ENCODE results near the gene MLPH. TPM values are rescaled to one million over a fixed set of nuclear protein-coding genes. Genes with fewer than 3 reads are reported as not detected.

MLPH gene
- total RNA-seq, 1 donor from 2014 or later = 423 TPM

DNA sequence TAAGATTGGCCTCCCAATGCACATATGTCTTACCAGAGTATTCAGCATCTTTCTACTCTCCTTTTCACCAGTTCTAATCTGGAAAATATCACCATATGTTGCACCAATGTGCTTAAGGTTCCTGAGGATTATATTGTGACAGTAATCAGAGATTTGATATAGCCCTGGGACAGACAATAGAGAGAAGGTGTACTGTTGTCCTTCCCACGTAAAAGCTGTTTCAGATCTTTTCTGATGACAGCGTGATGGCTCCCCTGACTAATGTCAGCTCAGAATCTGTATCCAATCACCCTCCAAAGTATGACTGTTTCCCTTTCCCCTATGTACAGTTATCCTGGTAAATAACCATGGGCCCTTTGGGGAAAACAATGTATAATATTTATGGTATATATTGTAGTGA, 9.0 kb upstream of the MLPH start:
- intact Hi-C loops (cut with DNase I) = no loop called here
- no peaks in the 10 kb centered on the region for H3K36me3 ChIP-seq
- ATAC-seq = no peak
- H3K27ac ChIP-seq = no peak overlapping the region
- DNase-seq = no peak
- no peak for TF ChIP-seq CTCF (IDR thresholded peaks at IDR 0.05)
- peaks cover 42% of the 10 kb centered on the region for H3K4me1 ChIP-seq
- H3K27me3 ChIP-seq = no peaks in the 10 kb centered on the region
- no peak overlapping the region for H3K4me3 ChIP-seq
- no peaks in the 10 kb centered on the region for H3K9me3 ChIP-seq

DNA sequence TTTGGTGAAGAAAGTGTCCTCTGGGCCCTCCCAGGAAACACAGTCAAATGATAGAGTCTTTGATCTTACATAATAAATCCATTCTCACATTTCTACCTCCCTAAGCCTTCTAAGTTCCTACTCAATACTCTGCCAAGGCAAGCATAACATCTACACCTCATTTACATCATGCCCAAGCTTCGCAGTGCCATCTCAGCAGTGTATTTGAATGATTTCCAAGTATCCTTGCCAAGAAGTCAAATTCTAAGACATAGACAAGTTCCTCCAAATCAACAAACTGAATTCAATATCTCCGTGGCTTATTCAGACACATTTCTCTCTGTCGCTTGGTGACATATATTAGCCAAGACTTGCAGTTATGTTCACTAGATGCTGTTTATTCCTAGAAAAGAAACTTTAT, 8.1 kb upstream of the MLPH start:
- intact Hi-C loops (cut with DNase I) = no loop called here
- Histone ChIP-seq H3K27me3 (no peaks in the 10 kb centered on the region), H3K9me3 (no peaks in the 10 kb centered on the region), H3K27ac (no peak overlapping the region), H3K36me3 (no peaks in the 10 kb centered on the region), H3K4me3 (no peak overlapping the region), H3K4me1 (peaks cover 40% of the 10 kb centered on the region)
- ATAC-seq (no peak), DNase-seq (no peak)
- TF ChIP-seq CTCF (IDR thresholded peaks at IDR 0.05) = no peak

DNA sequence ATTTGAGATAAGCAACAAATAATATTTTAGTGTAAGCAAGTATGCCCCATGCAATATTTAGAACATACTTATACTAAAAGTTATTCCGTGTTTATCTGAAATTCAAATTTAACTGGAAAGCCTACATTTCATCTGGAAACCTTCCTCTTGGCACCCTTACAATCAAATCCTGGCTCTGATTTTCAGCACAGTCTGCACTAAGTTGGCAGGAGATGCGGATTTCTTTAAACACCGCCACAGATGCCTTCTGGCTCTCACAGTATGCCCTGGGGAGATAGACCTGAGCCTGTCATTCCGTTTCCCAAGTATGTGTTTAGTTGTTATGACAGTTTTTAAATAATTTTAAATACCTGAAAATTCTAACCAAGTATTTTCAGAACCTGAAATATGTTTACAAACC, 7.3 kb upstream of the MLPH start:
- ATAC-seq (no peak), DNase-seq (no peak)
- Histone ChIP-seq H3K27me3 (no peaks in the 10 kb centered on the region), H3K4me1 (peaks cover 34% of the 10 kb centered on the region), H3K27ac (no peak overlapping the region), H3K4me3 (no peak overlapping the region), H3K36me3 (no peaks in the 10 kb centered on the region), H3K9me3 (no peaks in the 10 kb centered on the region)
- TF ChIP-seq CTCF (IDR thresholded peaks at IDR 0.05) = no peak
- intact Hi-C loops (cut with DNase I) = no loop called here

DNA sequence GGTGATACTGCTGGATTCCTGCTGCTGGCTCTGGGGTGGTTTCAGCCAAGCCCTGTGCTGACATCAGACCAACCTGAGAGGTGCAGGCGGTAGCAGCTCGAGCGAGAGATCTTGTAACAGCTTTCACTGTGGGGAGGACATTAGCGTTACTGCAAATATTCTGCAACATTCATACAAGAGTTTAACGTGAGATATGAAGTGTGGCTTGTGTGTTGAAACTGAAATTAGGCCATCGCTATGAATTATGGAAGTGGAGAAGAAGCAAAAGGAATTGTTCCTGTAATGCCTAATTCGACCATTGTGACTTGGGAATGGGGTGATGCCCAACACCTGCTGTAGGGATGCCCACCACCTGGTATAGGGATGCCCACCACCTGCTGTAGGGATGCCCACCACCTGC, 6.5 kb upstream of the MLPH start:
- H3K36me3 ChIP-seq = no peaks in the 10 kb centered on the region
- DNase-seq (peak; percentile 43), ATAC-seq (no peak)
- no peaks in the 10 kb centered on the region for H3K9me3 ChIP-seq
- H3K27me3 ChIP-seq = no peaks in the 10 kb centered on the region
- H3K4me3 ChIP-seq = no peak overlapping the region
- H3K4me1 ChIP-seq = peaks cover 34% of the 10 kb centered on the region
- no peak for TF ChIP-seq CTCF (IDR thresholded peaks at IDR 0.05)
- no peak overlapping the region for H3K27ac ChIP-seq
- intact Hi-C loops (cut with DNase I) = no loop called here

- intact Hi-C loops (cut with DNase I) = no loop called here
- ATAC-seq (no peak), DNase-seq (no peak)
- Histone ChIP-seq H3K9me3 (no peaks in the 10 kb centered on the region), H3K4me1 (peaks cover 29% of the 10 kb centered on the region), H3K27me3 (no peaks in the 10 kb centered on the region), H3K27ac (no peak overlapping the region), H3K36me3 (no peaks in the 10 kb centered on the region), H3K4me3 (no peak overlapping the region)
- no peak for TF ChIP-seq CTCF (IDR thresholded peaks at IDR 0.05)
Observed at GRCh38 chr2:237480988-237481525, 6.0 kb upstream of the MLPH start.

- peak; percentile 88 for ATAC-seq
- H3K4me1 ChIP-seq = peaks cover 23% of the 10 kb centered on the region
- H3K27ac ChIP-seq = peak overlapping the region; percentile 92
Observed at GRCh38 chr2:237482485-237482884, 4.6 kb upstream of the MLPH start.

More at GRCh38 chr2:237482485-237482884, 4.6 kb upstream of the MLPH start:
- intact Hi-C loops (cut with DNase I) = no loop called here
- DNase-seq = peak; percentile 94
- peaks cover 5% of the 10 kb centered on the region for H3K27me3 ChIP-seq
- H3K9me3 ChIP-seq = no peaks in the 10 kb centered on the region
- H3K4me3 ChIP-seq = no peak overlapping the region
- TF ChIP-seq CTCF (IDR thresholded peaks at IDR 0.05) = no peak
- no peaks in the 10 kb centered on the region for H3K36me3 ChIP-seq
